ENCODE results near the gene RPS6KA2.

Gene RPS6KA2

GRCh38 chr6:166485651-166486535 is 141.2 kb downstream of the RPS6KA2 start:
- no peak for DNase-seq (ENCODE audit: low spot score)

- no peak for DNase-seq (ENCODE audit: low spot score)
These were observed 142.2 kb downstream of the RPS6KA2 start for GRCh38 chr6:166484863-166485262.

DNA sequence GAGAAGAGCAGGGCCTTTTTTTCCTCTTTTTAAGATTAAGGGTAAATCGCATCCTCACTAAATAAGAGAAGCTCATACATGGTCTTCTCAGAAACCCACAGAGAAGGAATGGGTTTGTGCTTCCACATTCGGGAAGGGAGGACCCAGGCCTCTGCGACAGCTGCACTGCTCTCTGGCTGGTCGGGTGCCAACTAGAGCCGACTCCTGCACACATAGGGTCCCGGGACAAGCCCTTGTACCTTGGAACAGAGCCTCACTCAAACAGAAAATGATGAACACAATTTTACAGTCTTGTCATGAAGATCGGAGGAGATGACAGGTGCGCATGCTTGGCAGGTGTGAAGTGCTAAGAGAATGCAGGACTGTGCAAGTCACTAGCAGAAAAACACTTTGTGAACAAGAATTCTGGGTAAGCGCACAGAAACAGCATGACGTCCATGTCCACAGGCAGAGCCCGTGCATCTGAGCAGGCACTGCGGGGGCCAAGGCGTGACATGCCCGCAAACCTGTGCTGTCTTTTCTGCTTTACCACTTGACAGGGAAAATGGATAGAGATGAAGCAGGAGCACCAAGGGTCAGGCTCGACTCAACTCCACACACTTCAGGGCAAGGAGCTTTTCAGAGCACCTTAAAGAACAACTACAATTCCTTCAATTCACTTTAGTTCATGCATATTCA is 143.3 kb downstream of the RPS6KA2 start:
- DNase-seq (ENCODE audit: low spot score): no peak

DNA sequence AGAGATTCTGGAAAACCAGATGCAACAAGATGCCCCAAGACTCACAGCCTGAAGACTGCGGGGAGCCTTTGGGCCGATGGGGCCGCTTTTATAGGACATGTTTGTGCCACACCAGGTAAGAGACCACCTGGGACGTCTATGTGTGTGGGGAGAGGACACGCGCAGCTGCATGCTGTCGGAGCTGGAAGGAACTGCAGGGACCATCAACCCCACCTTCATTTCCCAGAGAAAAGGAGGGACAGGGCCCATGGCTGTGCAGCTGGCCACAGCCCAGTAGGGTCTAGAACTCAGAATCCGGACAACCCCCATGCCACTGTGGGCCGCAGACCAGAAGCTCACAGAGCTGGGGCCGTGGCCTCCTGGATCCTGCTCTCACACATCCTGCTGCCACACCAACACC is 144.0 kb downstream of the RPS6KA2 start:
- no peak for DNase-seq (ENCODE audit: low spot score)

- DNase-seq (ENCODE audit: low spot score): no peak
These were observed 148.1 kb downstream of the RPS6KA2 start for GRCh38 chr6:166478782-166479592.

DNA sequence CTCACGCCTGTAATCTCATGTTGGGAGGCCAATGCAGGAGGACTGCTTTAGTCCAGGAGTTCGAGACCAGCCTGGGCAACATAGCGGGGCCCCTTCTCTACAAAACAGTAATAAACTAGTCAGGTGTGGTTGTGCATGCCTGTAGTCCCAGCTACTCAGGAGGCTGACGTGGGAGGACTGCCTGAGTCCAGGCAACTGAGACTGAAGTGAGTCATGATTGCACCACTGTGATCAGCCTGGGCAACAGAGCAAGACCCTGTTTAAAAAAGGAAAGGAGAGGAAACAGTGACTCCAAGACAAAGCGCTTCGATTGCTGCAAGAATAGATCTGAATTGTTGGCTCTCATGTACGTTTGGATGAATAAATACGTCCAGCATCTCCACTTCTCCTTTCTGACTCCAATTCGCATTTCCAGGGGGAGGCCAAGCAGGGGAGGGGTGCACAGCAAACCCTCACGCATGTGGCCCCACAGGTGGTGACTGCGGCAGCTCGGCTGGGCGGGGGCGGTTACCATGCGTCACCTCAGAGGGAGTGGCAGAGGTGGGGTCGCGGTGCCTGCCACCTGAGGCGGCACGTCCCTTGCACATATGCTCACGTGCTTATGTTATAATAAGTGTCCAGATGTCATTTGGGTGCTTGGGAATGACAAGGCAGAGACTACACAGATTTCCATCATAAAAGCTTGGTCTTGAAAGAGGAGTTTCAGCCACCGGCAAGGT is 149.2 kb downstream of the RPS6KA2 start:
- DNase-seq (ENCODE audit: low spot score): no peak

DNA sequence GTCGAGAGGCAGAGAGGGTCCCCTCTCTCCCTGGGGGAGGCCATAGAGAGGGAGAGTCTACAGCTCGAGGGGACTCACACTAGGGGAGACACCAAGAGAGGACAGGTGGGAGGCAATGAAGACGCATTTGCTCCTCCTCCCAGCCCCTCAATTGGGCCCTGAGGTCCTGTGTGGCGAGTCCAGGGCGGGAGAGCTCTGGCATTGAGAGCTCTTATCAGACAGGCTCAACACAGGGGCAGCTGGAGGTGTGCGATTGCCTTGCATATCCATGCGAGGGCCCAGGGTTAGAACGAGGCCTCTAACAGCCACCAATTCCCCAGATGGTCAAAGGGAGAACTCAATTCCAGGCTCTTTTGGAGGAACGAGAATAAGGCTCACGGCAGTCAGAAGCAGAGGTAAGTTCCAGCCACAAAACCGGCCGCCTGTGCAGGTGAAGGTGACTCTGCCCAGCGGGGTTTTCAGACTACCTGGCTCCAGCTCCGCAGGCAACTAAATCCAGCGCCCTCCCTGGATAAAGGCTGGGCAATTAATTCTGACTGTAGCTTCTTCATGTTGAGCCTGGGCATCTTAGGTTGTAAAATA is 150.3 kb downstream of the RPS6KA2 start:
- no peak for DNase-seq (ENCODE audit: low spot score)

DNA sequence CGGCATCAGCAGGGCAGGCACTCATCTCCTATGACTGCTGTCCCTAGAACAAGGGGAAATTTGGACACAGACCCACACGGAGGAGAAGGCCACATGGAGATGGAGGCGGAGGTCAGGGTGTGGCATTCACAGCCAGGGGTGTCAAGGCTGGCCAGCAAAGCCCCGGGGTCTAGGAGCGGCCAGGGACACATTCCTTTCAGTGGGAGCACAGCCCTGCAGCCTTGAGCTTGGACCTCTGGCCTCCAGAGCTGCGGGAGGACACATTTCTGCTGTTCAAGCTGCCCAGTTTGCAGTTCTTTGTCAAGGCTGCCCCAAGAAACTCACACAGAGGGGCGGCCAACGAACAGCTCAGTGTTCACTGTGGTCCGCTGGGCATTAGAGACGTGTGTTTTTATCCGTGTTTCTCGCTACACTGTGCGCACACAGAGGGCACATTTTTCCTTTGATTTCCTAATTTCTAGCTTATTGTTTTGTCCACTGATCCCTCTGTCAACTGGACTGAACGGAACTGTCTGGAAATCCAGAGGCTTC is 150.9 kb downstream of the RPS6KA2 start:
- no peak for DNase-seq (ENCODE audit: low spot score)

- DNase-seq (ENCODE audit: low spot score): no peak
These were observed 152.1 kb downstream of the RPS6KA2 start for GRCh38 chr6:166474721-166475565.

GRCh38 chr6:166473886-166474571 is 153.0 kb downstream of the RPS6KA2 start:
- no peak for DNase-seq (ENCODE audit: low spot score)

DNA sequence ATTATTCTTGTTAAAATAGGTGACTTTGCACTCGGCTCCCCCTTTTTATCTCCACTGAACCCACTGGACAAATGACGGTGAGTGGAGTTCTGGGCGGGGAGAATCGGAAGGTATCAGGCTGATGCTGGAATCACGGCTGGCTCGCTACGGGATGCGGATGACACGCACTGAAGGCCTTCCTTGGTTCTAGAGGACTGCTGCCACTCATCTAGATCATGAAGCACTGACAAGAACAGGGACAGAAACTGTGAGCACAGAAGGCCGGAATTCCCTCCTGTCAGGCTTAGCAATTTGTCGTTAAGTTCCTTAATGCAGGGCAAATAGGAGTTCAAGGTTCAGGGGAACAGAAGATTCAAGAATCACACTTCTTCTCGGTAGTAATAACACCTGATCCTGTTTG is 154.4 kb downstream of the RPS6KA2 start:
- DNase-seq (ENCODE audit: low spot score): no peak

GRCh38 chr6:166471797-166472260 is 155.2 kb downstream of the RPS6KA2 start:
- no peak for DNase-seq (ENCODE audit: low spot score)

DNA sequence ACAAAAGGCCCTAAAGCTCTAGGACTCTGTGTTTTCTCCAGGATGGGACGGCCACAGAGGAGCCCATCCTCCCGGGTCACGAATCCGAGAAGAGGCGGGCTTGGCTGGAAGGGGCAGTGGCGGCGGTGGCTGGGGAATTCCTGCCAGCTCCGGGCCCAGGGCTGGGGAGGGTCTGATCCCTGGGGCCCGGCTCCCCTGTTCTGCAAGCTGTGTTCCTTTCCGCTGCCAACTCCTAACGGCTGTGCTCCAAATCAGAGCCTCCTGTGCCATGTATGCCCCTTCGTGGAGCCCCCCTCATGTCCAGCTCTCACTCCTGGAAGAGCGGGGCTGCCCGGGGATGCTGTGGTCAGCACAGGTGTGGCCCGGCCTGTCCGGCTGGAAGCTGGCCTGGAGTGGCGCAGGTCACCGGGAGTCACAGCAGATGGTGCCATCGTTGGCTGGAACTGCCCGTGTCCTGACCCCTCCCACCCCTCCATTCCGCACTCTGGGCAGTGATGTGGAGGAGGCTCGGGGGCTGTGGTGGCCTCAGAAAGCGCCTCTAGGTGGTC is 156.1 kb downstream of the RPS6KA2 start:
- DNase-seq (ENCODE audit: low spot score): no peak

GRCh38 chr6:166470029-166470862 is 156.8 kb downstream of the RPS6KA2 start:
- DNase-seq (ENCODE audit: low spot score): no peak

GRCh38 chr6:166469426-166469961 is 157.6 kb downstream of the RPS6KA2 start:
- DNase-seq (ENCODE audit: low spot score): no peak

DNA sequence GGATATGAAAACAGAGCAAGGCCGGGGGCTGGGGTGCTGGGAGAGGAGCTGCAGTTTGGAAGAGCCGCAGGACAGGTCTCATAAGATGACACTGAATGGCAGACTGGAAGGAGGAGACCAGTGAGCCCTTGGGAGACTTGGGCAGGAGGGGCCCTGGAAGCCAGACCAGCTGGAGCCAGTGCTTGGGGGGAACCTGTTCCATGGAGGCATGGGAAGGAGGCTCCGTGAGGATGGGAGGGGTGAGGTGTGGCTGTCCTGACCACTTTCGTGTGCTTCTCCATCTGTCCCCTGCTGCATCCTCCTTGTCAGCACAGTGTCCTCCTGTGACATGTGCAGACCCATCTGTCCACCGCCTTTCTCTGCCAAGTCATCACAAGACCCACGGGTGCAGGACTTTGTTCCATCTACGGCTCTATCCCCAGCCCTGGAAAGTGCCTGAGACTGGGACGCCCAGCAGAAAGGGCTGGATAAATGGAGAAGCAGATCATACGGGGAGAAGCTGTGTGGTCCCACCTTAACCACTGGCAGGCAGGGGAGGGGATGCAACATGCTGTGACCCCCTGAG is 159.5 kb downstream of the RPS6KA2 start:
- DNase-seq (ENCODE audit: low spot score): no peak

All from D341Med (cell line).